ENCODE results near the gene KIR3DL2.

GRCh38 chr19:54817670-54818536, 32.3 kb upstream of the KIR3DL2 start:
- TF ChIP-seq CTCF (conservative IDR thresholded peaks at IDR 0.05) (no peak), EZH2 (IDR thresholded peaks at IDR 0.05; ENCODE audit: low read depth) (no peak)
